Measurements from ENCODE around the gene KRT78.

GRCh38 chr12:52828591-52829021 is 20.2 kb downstream of the KRT78 start:
- TF ChIP-seq CTCF (IDR thresholded peaks at IDR 0.05; ENCODE audit: low read depth, low read length, poor library complexity, severe bottlenecking) (no peak), EZH2phosphoT487 (IDR thresholded peaks at IDR 0.05; ENCODE audit: borderline replicate concordance, low read length) (no peak)
